PFSK-1 (cell line): ENCODE data around the gene HDAC2.

ENCODE experiments used
- POLR2AphosphoS5 ChIP-seq: IDR thresholded peaks from 2 replicates; pipeline ENCODE4 v1.6.1; 2012; ENCODE audit warnings: low read depth, mild to moderate bottlenecking, control low read depth, low read length, moderate library complexity
- REST ChIP-seq, 2 experiments: IDR thresholded peaks; 2 replicates each; pipeline versions ENCODE4 v1.6.1 to v1.8.0; 2011 to 2012; ENCODE audit warnings: low read depth in 2 of 2, low read length in 2 of 2, control low read depth in 1 of 2, inconsistent platforms in 1 of 2, mild to moderate bottlenecking in 1 of 2, moderate library complexity in 1 of 2; ENCODE audit not compliant: insufficient read depth in 1 of 2
- SIN3A ChIP-seq: IDR thresholded peaks from 2 replicates; pipeline ENCODE4 v1.6.1; 2012; ENCODE audit warnings: mild to moderate bottlenecking, low read length, moderate library complexity, borderline replicate concordance; ENCODE audit not compliant: insufficient read depth
- TAF1 ChIP-seq: IDR thresholded peaks from 2 replicates; pipeline ENCODE4 v1.6.1; 2012; ENCODE audit warnings: low read length, control low read depth, borderline replicate concordance; ENCODE audit not compliant: insufficient read depth

DNA sequence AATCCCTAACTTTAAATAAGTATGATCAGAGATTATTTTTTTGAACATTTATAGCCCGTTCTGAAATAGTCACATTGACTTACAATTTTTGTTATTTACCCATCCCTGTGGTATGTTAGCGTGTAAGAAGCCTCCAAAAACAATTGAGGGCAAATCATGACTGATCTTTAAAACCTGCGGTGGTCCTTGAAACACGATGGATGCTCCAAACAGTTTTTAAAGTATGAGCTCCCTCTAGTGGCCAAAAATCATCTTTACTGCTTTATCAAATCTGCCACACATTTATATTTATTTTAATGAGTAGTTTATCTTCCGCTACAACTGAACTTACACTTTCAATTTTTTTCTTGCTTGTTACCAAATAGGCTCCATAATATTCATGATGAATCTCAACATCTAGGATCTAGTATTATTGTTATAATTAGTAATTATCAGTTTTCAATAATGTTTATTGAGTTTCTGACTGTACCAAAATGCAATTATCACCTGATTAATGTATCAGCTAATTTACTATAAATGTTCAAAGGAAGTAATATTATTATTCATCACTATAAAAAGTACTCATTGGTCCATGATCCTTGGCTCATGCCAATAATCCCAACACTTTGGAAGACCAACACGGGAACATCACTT is 61.6 kb downstream of the HDAC2 start:
- TF ChIP-seq SIN3A, result no peak
- no peak for TF ChIP-seq REST (IDR thresholded peaks at IDR 0.05; ENCODE audit: insufficient read depth in 1 of 2, low read depth in 2 of 2, low read length in 2 of 2)
- TF ChIP-seq POLR2AphosphoS5, result no peak
- TF ChIP-seq TAF1, result no peak
